Lower lobe of right lung (tissue), 2 donors: ENCODE data around the gene NME4. TPM values are rescaled to one million over a fixed set of nuclear protein-coding genes. Genes with fewer than 3 reads are reported as not detected.
"Not testable (repeated sequence)": the region's sequence is repeated elsewhere in the genome, so short reads cannot be mapped to it uniquely, and the experiment has no call there.

Source experiments
- ATAC-seq, 2 donors: fragments of 200-7000 bp; cut with Tn5 transposase; one replicate each; pipeline ENCODE4 v1.9.1; 2020 to 2022; ENCODE audit warnings: mild to moderate bottlenecking in 2 of 2, moderate library complexity in 2 of 2
- DNase-seq: peaks from one replicate; pipeline ENCODE4 v3.0.0-alpha.2; 2020
- H3K27ac ChIP-seq: fragments of 200-600 bp; one replicate; pipeline ENCODE4 v1.8.0; 2022
- H3K27me3 ChIP-seq: fragments of 200-600 bp; one replicate; pipeline ENCODE4 v1.8.0; 2022; ENCODE audit warnings: low read depth
- H3K36me3 ChIP-seq: fragments of 200-600 bp; one replicate; pipeline ENCODE4 v1.8.0; 2022; ENCODE audit warnings: mild to moderate bottlenecking
- H3K4me1 ChIP-seq: fragments of 200-600 bp; one replicate; pipeline ENCODE4 v1.8.0; 2022
- H3K4me3 ChIP-seq: fragments of 200-600 bp; one replicate; pipeline ENCODE4 v1.8.0; 2022; ENCODE audit warnings: mild to moderate bottlenecking
- H3K9me3 ChIP-seq: fragments of 200-600 bp; one replicate; pipeline ENCODE4 v1.8.0; 2022
- intact Hi-C: fragments of 100-400 bp; cut with DNase I; formaldehyde crosslinking; loops from one replicate; pipeline ENCODE4 v1.11.0; 2022
- total RNA-seq: library from RNA; stranded (reverse); fragmentation: NEBNext Ultra II Directional; extraction: Animal tissue kit (Norgen Biotek cat#: 25700); gene quantifications from one replicate; pipeline ENCODE4 v1.2.1, GENCODE V29; 2021
- TF ChIP-seq, protein P1 (sequence below): fragments of 200-600 bp; IDR thresholded peaks from one replicate; pipeline ENCODE4 v1.8.0; 2022; ENCODE audit warnings: antibody characterized with exemption, mild to moderate bottlenecking
- donor health status: DM: no; HTN: yes; CAD: no; lungs with severe emphysema.

Gene NME4
- total RNA-seq, 1 donor from 2014 or later = 42.3 TPM

GRCh38 chr16:359067-359763, 37.8 kb upstream of the NME4 start:
- Histone ChIP-seq H3K9me3 (no peaks in the 10 kb centered on the region), H3K27ac (no peak overlapping the region), H3K4me3 (no peak overlapping the region), H3K27me3 (peaks cover 9% of the 10 kb centered on the region), H3K4me1 (peaks cover 8% of the 10 kb centered on the region), H3K36me3 (no peaks in the 10 kb centered on the region)
- intact Hi-C loops = no loop called here
- ATAC-seq (no peak), DNase-seq (no peak)
- TF ChIP-seq, protein P1, sequence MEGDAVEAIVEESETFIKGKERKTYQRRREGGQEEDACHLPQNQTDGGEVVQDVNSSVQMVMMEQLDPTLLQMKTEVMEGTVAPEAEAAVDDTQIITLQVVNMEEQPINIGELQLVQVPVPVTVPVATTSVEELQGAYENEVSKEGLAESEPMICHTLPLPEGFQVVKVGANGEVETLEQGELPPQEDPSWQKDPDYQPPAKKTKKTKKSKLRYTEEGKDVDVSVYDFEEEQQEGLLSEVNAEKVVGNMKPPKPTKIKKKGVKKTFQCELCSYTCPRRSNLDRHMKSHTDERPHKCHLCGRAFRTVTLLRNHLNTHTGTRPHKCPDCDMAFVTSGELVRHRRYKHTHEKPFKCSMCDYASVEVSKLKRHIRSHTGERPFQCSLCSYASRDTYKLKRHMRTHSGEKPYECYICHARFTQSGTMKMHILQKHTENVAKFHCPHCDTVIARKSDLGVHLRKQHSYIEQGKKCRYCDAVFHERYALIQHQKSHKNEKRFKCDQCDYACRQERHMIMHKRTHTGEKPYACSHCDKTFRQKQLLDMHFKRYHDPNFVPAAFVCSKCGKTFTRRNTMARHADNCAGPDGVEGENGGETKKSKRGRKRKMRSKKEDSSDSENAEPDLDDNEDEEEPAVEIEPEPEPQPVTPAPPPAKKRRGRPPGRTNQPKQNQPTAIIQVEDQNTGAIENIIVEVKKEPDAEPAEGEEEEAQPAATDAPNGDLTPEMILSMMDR = no peak

- intact Hi-C loops = no loop called here
- H3K27ac ChIP-seq = no peak overlapping the region
- H3K27me3 ChIP-seq = peaks cover 9% of the 10 kb centered on the region
- H3K4me1 ChIP-seq = peaks cover 8% of the 10 kb centered on the region
- H3K4me3 ChIP-seq = no peak overlapping the region
- TF ChIP-seq, protein P1 = no peak
- ATAC-seq = no peak
- no peaks in the 10 kb centered on the region for H3K9me3 ChIP-seq
- H3K36me3 ChIP-seq = no peaks in the 10 kb centered on the region
- no peak for DNase-seq
These were observed 36.9 kb upstream of the NME4 start for GRCh38 chr16:359871-360697.

DNA sequence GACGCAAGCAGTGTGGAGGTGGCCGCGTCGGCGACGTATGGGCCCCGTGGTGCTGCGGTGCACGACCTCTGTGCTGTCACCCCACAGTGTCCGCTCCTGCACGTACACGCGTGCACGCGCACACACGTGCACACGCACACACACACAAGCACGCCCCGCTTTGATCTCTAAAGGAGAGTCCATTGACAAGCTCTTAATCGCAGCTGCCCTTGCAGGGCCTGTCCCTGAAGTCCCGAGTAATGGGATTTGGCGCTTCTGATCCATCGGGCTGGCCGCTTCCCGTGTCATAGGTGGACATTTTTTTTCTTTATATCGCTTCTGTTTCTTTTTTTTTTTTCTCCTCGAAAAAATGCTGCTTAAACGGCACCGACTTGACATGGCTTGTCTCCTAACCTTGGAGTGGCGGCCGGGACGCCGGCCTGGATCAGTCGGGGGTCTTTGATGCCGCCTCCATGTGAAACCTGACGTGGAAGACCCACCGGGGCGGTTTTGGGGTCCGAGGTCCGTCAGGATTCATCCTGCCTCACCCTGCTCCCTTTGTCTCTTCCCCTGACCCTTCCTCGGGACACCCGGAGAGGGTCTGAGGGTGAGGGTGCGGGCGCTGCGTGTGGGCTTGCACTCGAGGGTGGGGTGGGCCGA, 36.2 kb upstream of the NME4 start:
- DNase-seq = no peak
- H3K36me3 ChIP-seq = no peaks in the 10 kb centered on the region
- peaks cover 8% of the 10 kb centered on the region for H3K4me1 ChIP-seq
- intact Hi-C loops = no loop called here
- H3K9me3 ChIP-seq = no peaks in the 10 kb centered on the region
- peaks cover 9% of the 10 kb centered on the region for H3K27me3 ChIP-seq
- H3K27ac ChIP-seq = no peak overlapping the region
- ATAC-seq = no peak
- TF ChIP-seq, protein P1 = no peak
- no peak overlapping the region for H3K4me3 ChIP-seq

DNA sequence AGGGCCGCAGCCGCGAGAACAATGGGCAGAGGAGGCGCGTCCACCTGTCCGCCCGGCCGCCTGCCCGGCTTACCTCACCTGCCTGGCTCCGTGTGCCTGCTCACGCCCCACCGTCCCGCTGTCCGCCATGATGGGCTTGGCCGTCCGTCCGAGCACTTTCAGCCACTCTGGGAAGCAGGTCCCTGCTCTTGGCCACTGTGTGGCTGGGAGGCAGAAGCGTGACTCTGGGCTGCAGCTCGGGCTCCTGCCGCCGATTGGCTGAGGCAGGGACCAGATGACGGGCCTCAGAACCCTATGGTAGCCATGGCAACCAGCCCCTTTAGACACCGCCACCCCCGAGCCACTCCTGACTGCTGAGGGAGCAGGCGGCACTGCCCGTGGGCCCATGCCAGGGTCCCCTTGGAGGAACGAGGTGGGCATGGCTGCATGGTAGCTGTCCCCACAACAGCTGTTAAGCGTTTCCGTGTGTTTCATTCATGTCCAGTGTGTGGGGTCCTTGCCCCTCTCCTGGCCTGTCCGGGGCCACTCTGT, 35.6 kb upstream of the NME4 start:
- H3K4me3 ChIP-seq = no peak overlapping the region
- peaks cover 8% of the 10 kb centered on the region for H3K4me1 ChIP-seq
- TF ChIP-seq, protein P1 = no peak
- DNase-seq = no peak
- peaks cover 3% of the 10 kb centered on the region for H3K36me3 ChIP-seq
- ATAC-seq = no peak
- peaks cover 9% of the 10 kb centered on the region for H3K27me3 ChIP-seq
- intact Hi-C loops = no loop called here
- no peak overlapping the region for H3K27ac ChIP-seq
- H3K9me3 ChIP-seq = no peaks in the 10 kb centered on the region

DNA sequence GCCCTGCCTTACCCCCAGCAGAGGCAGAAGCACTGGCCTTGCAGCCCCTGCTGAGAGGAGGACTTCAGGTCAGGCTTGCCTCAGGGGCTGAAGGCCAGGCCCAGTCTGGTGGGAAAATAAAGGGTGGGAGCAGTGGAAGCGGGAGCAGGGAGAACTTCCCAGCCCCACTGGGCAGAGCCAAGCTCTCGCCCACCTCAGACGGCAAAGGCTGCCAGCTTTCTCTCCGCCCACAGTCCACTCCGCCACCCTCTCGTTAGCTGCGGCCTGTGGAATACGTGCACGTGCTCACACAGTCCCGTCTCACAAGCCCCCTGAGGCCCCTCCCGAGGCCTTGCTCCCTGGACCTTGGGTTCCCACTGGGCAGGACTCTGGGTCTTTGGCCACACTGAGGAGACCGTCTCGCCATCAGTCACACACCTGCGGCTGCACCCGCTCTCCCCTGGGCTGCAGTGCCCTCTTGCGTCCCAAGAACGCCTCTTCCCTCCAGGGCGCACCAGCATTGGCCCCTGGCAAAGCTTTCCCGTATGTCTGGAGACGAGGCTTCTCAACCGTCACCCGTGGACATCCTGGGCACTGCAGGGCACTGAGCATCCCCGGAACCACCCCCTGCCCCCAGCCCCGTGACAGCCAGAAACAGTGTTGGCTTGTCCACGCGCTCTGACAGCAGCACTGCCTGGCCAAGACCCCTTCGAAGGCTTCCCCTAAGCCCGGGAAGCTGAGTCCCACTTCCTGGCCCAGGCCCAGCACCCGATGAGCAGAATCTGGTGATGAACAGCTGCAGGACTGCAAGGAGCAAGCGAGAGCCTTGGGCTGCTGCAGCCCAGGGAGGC, 34.9 kb upstream of the NME4 start:
- DNase-seq (peak; percentile 86), ATAC-seq (peak; percentile 87 to 92)
- Histone ChIP-seq H3K27ac (no peak overlapping the region), H3K9me3 (no peaks in the 10 kb centered on the region), H3K36me3 (peaks cover 10% of the 10 kb centered on the region), H3K4me1 (peaks cover 8% of the 10 kb centered on the region), H3K4me3 (no peak overlapping the region), H3K27me3 (peaks cover 9% of the 10 kb centered on the region)
- TF ChIP-seq, protein P1 = peak; percentile 84
- intact Hi-C loops = no loop called here

DNA sequence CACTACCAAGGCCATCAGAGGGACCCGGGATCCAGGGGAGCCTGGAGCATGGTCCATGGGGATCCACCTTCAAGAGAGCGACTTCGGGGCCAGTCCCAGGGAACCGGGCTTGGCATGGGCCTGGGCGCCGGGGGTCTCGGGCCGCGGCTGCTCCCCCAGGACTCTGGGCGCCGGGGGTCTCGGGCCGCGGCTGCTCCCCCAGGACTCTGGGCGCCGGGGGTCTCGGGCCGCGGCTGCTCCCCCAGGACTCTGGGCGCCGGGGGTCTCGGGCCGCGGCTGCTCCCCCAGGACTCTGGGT, 34.3 kb upstream of the NME4 start:
- peaks cover 16% of the 10 kb centered on the region for H3K36me3 ChIP-seq
- intact Hi-C loops, H3K4me1 ChIP-seq, H3K27ac ChIP-seq, H3K4me3 ChIP-seq, DNase-seq, H3K9me3 ChIP-seq, H3K27me3 ChIP-seq: not testable (repeated sequence)
- ATAC-seq = peak in 1 of 2 donors; percentile 3
